Omental fat pad (tissue), 4 donors: ENCODE data around the gene LMX1A. TPM values are rescaled to one million over a fixed set of nuclear protein-coding genes. Genes with fewer than 3 reads are reported as not detected.

ENCODE experiments used
- ATAC-seq: fragments of 150-250 bp; one replicate; pipeline ENCODE4 v1.9.1; 2016; ENCODE audit warnings: mild to moderate bottlenecking, moderate library complexity; ENCODE audit not compliant: low FRiP score
- DNase-seq: peaks from one replicate; pipeline ENCODE4 v3.0.0-alpha.2; 2019; ENCODE audit warnings: low spot score
- total RNA-seq, 4 donors: library from RNA; depleted of rRNA; stranded (reverse); fragments of >200 nt; gene quantifications; one replicate each; pipeline ENCODE4 v1.1.0, GENCODE V29; 2016
- TF ChIP-seq, protein P1 (sequence below), 3 donors: fragments of 450-650 bp; IDR thresholded peaks; one replicate each; pipeline ENCODE4 v1.5.1; 2016 to 2017; ENCODE audit warnings: antibody characterized with exemption in 3 of 3, mild to moderate bottlenecking in 3 of 3, moderate library complexity in 2 of 3

LMX1A gene
- total RNA-seq, 4 donors from 2014 or later = 2.0 TPM; not detected in 3

DNA sequence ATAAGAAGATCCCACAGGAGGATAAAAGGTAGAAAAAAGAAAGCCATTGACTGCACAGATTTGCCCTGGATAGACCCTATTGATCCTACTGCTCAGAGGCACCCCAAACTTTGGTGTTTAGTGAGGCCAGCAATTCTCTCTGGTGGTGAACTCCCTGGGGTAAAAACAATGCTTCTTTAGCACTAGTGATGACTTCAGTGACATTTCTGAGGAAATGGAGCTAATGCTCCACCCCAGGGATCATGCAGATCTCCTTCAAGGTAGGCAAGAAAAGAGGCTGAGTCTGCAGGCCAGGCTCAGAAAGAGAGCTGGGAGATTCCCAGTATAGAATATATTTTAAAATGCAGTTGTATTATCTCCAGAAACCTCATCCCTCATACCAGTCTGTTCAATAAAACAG is 140.3 kb downstream of the LMX1A start:
- TF ChIP-seq, protein P1, sequence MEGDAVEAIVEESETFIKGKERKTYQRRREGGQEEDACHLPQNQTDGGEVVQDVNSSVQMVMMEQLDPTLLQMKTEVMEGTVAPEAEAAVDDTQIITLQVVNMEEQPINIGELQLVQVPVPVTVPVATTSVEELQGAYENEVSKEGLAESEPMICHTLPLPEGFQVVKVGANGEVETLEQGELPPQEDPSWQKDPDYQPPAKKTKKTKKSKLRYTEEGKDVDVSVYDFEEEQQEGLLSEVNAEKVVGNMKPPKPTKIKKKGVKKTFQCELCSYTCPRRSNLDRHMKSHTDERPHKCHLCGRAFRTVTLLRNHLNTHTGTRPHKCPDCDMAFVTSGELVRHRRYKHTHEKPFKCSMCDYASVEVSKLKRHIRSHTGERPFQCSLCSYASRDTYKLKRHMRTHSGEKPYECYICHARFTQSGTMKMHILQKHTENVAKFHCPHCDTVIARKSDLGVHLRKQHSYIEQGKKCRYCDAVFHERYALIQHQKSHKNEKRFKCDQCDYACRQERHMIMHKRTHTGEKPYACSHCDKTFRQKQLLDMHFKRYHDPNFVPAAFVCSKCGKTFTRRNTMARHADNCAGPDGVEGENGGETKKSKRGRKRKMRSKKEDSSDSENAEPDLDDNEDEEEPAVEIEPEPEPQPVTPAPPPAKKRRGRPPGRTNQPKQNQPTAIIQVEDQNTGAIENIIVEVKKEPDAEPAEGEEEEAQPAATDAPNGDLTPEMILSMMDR (IDR thresholded peaks at IDR 0.05) = no peak
- DNase-seq = no peak
- no peak for ATAC-seq

DNA sequence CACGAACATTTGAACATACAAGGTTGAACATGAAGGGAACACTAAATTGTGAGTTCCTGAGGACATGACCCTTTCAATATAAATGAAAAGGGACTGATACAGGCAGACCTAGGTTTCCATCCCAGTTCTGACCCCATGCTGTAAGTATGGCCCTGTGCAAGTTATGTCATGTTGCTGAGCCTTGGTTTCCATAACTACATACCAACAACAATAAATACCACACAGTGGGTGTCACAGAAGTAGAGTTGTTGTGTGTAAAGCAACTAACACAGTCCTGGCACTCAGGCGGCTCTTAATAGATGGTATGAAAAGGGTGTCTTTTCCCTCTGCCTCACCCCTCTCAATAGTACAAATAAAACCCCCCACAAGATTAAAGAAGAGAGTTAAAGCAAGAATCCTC is 140.8 kb downstream of the LMX1A start:
- DNase-seq (no peak), ATAC-seq (no peak)
- TF ChIP-seq, protein P1 (IDR thresholded peaks at IDR 0.05) = no peak

DNA sequence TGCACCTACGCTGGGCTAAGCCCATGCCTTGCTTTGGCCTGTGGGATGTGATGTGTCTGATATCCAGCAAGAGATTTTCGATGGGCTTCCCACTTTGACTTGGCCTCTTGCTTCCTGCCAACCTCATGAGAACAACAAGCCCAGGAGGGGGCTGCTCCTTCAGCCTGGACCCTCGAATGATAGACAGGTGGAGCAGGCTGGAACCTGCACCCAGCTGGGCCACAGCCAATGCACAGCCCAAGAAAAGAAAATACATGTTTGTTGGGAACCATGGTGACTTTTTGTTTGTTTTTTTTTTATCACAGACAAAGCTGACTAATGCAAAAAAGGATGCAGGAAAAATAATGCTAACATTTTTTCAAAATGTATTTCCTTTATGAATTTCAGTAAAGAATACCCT is 144.3 kb downstream of the LMX1A start:
- DNase-seq = no peak
- TF ChIP-seq, protein P1 (IDR thresholded peaks at IDR 0.05) = no peak
- ATAC-seq = no peak

DNA sequence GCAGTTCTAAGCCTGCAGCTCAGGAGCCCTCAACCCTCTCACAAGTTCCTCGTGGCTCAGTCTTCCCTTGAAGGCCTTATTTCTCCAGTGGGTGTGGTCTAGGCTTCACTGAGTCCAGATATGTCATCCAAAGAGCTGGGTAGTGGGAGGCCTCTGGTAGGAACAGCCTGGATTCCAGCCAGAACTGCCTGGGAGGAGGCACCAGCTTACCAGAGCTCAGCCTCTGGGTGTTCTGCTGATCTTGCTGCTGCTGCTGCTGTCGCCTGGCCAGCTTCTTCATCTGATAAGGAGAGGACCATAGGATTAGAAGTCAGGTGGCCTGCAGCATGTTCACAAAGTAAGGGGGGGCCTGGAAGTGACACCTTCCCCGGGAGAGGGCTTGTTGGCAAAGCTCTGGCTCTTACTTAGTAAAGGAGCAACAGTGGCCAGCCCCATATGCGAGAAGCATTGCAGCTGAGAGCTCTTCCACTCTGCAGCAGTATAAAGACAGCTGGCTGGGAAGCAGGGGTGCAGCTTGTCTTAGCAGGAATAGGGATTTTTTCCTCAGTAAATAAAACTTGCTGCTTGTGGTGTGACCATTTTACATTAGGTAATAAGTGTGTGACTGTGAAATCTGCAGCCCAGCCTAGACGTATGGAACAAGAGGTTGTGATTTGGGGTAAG is 148.5 kb downstream of the LMX1A start:
- ATAC-seq = no peak

DNA sequence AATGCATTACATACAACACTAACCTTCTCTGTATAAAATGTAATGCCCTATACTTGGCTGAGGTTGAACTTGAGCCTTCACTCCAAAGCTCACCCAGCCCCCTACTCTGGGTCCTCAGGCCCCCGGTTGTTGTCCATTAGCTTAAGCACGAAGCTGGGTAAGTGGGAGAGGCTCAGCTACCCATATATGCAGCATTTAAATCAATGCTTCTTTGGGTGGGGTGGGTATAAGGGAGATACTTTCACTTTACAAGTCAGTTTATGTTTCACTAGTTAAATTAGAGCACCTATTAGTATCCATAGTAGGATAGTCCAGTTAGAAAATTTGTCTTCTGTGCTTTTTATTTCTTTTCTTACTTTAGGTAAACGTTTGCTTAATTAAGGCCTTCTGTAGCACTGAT is 151.4 kb downstream of the LMX1A start:
- TF ChIP-seq, protein P1 (IDR thresholded peaks at IDR 0.05) = no peak
- ATAC-seq = no peak
- DNase-seq = no peak

More for the DNA sequence above, 148.5 kb downstream of the LMX1A start:
- no peak for DNase-seq
- TF ChIP-seq, protein P1 (IDR thresholded peaks at IDR 0.05) = no peak

DNA sequence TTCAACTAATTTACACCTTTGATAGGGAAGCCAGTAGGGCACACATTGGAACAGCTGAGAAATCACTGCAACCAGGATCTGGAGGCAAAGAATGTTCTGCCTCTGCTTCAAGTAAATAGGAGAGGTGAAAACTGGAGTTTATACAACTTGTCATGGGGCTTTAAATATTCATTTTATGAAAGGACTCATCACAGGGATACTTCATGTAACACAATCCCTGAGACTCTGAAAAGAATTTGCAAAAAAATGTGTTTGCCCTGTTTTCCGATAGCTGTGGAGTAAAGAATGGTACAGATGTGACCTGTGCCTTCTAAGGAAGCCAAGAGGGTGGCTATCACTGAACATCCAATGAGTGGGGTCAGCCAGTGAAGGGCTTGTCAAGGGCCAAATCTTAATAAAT is 152.0 kb downstream of the LMX1A start:
- ATAC-seq (no peak), DNase-seq (no peak)
- TF ChIP-seq, protein P1 (IDR thresholded peaks at IDR 0.05) = no peak

DNA sequence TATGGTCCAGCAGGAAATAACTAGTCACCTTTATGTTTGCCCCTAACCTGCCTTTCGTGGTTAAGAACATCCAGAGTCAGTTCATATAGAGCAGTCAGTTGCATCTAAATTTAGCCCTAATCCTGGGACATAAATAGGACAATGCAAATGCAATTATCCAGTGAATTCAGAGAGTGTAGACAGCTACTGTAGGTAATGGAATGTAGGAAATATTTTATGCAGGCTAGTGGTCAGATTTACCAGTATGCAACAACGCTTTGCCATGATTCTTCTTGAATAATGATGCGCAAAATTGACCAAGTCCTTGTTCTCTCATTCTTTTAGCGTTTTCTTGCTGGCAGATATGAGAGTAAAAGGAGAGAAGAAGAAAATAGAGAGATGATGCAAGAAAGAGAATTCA is 165.4 kb downstream of the LMX1A start:
- ATAC-seq (no peak), DNase-seq (no peak)
- TF ChIP-seq, protein P1 (IDR thresholded peaks at IDR 0.05) = no peak
